Measurements from ENCODE around the gene TRIM77.
"Not testable (repeated sequence)": the region's sequence is repeated elsewhere in the genome, so short reads cannot be mapped to it uniquely, and the experiment has no call there.

DNA sequence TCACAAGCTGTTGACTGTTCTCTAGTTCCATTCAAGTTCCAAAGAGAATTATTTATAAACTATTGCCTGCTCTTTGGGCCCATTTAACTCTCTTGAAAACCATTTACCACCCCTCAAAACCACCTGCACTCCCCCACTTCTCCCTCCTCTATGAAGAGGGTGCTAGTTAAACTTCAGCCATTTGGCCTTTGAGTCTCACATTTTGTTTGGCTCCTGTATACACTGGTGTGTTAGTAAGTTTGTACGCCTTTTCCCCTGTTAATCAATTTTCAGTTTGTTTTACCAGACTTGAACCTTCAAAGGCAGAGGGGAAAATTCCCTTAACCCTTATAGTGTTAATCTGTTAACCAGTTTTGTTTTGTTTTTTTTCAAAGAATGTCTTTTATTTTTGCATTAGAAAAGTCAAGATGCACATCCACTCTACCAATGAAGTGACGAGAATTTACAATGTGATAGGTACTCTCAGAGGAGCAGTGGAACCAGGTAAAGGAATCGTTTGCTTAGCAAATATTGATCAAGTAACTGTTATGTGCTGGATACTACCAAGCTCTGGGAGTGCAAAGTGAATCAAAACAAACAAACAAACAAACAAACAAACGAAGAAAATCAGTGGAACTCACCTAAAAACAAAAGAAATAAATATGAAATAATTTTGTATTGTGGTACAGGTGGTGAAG lies 40.0 kb upstream of the TRIM77 start:
- TF ChIP-seq, protein P1, sequence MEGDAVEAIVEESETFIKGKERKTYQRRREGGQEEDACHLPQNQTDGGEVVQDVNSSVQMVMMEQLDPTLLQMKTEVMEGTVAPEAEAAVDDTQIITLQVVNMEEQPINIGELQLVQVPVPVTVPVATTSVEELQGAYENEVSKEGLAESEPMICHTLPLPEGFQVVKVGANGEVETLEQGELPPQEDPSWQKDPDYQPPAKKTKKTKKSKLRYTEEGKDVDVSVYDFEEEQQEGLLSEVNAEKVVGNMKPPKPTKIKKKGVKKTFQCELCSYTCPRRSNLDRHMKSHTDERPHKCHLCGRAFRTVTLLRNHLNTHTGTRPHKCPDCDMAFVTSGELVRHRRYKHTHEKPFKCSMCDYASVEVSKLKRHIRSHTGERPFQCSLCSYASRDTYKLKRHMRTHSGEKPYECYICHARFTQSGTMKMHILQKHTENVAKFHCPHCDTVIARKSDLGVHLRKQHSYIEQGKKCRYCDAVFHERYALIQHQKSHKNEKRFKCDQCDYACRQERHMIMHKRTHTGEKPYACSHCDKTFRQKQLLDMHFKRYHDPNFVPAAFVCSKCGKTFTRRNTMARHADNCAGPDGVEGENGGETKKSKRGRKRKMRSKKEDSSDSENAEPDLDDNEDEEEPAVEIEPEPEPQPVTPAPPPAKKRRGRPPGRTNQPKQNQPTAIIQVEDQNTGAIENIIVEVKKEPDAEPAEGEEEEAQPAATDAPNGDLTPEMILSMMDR (conservative IDR thresholded peaks at IDR 0.05; ENCODE audit: low read depth, low read length) = not testable (repeated sequence)
- TF ChIP-seq EZH2 (IDR thresholded peaks at IDR 0.05; ENCODE audit: borderline replicate concordance, low read depth, low read length, poor library complexity, severe bottlenecking) = not testable (repeated sequence)

Measured in A673 (cell line).